ENCODE results near the gene CPA1. TPM values are rescaled to one million over a fixed set of nuclear protein-coding genes. Genes with fewer than 3 reads are reported as not detected.

CPA1 gene
- total RNA-seq, 1 experiment from 2014 or later: not detected

DNA sequence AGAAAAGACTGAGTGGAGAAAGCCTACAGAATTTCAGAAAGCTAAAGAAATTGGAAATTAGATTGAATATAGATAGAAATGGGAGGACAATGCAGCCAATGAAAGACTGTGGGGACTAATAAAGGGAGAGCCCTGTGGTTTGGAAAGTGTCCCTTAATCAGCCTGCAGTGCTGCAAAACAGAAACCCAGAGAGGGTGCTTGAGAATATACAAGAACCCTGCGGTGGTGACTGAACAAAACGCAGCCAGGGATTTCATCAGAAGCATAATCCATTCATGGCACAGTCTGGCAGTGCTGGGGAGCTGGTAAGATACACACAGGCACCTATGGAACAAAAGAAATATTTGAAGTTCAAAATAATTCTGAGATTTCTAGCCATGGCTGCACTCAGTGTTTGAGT, 41.4 kb downstream of the CPA1 start:
- POLR2A ChIA-PET (ENCODE audit: unreplicated experiment): no interaction called here
- H3F3A ChIP-seq (ENCODE audit: insufficient read depth, low read depth): 0 out of 2 replicates have a peak, but pooled peaks cover 4% of the 10 kb centered on the region
- H4K20me1 ChIP-seq (ENCODE audit: insufficient read depth): no peaks in the 10 kb centered on the region
- H2AFZ ChIP-seq: no peak overlapping the region
- no peak overlapping the region for H3K4me3 ChIP-seq
- no peaks in the 10 kb centered on the region for H3K27me3 ChIP-seq (ENCODE audit: insufficient read depth, low read depth)
- no peak overlapping the region for H3K27ac ChIP-seq
- no peaks in the 10 kb centered on the region; the same call in 1 of the 2 replicates for H3K4me1 ChIP-seq (replicated peaks; ENCODE audit: insufficient read depth)
- CTCF ChIA-PET: no interaction called here
- BruUV-seq (replicated peaks): no TSS peak
- intact Hi-C loops (cut with micrococcal nuclease; ENCODE audit: unreplicated experiment): no loop called here
- H3K36me3 ChIP-seq (ENCODE audit: low read depth): peaks cover 3% of the 10 kb centered on the region; the same call in 1 of the 2 replicates
- no peak for TF ChIP-seq EZH2 (IDR thresholded peaks at IDR 0.05; ENCODE audit: low read depth)
- TF ChIP-seq, protein P1, sequence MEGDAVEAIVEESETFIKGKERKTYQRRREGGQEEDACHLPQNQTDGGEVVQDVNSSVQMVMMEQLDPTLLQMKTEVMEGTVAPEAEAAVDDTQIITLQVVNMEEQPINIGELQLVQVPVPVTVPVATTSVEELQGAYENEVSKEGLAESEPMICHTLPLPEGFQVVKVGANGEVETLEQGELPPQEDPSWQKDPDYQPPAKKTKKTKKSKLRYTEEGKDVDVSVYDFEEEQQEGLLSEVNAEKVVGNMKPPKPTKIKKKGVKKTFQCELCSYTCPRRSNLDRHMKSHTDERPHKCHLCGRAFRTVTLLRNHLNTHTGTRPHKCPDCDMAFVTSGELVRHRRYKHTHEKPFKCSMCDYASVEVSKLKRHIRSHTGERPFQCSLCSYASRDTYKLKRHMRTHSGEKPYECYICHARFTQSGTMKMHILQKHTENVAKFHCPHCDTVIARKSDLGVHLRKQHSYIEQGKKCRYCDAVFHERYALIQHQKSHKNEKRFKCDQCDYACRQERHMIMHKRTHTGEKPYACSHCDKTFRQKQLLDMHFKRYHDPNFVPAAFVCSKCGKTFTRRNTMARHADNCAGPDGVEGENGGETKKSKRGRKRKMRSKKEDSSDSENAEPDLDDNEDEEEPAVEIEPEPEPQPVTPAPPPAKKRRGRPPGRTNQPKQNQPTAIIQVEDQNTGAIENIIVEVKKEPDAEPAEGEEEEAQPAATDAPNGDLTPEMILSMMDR (conservative IDR thresholded peaks at IDR 0.05): no peak
- no peak overlapping the region for H3K4me2 ChIP-seq
- H3K79me2 ChIP-seq (ENCODE audit: low read depth): no peaks in the 10 kb centered on the region
- no peak for DNase-seq
- H3K9me3 ChIP-seq (ENCODE audit: insufficient read depth, low read depth): no peaks in the 10 kb centered on the region
- no peaks in the 10 kb centered on the region for H3K9me2 ChIP-seq (ENCODE audit: insufficient read depth)

DNA sequence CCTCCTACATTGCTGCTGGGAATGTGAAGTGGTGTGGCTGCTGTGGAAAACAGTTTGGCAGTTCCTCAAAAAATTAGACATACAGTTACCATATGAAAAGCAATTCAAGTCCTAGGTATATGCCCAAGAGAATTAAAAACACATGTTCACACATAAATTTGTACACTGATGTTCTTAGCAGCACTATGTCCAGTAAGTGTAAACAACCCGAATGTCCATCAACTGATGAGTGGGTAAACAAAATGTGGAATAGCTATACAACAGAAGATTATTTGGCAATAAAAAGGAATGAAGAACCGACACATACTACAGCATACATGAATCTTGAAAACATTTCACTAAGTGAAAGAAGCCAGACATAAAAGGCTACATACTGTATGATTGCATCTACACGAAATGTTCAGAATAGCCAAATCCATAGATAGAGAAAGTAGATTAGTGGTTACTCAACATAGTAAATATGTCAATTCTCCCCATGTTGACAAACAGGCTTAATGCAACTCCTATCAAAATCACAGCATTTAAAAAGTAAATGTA, 43.3 kb downstream of the CPA1 start:
- no peak for DNase-seq
- H3K27ac ChIP-seq: no peak overlapping the region
- no peaks in the 10 kb centered on the region for H3K9me3 ChIP-seq (ENCODE audit: insufficient read depth, low read depth)
- H3K27me3 ChIP-seq (ENCODE audit: insufficient read depth, low read depth): no peaks in the 10 kb centered on the region
- CTCF ChIA-PET: no interaction called here
- 0 out of 2 replicates have a peak, but pooled peaks cover 4% of the 10 kb centered on the region for H3F3A ChIP-seq (ENCODE audit: insufficient read depth, low read depth)
- no peak overlapping the region for H3K4me3 ChIP-seq
- BruUV-seq (replicated peaks): no TSS peak
- H3K9me2 ChIP-seq (ENCODE audit: insufficient read depth): no peaks in the 10 kb centered on the region
- intact Hi-C loops (cut with micrococcal nuclease; ENCODE audit: unreplicated experiment): no loop called here
- no peak overlapping the region for H3K4me2 ChIP-seq
- peaks cover 14% of the 10 kb centered on the region; the same call in 1 of the 2 replicates for H3K36me3 ChIP-seq (ENCODE audit: low read depth)
- TF ChIP-seq EZH2 (IDR thresholded peaks at IDR 0.05; ENCODE audit: low read depth): no peak
- TF ChIP-seq, protein P1 (conservative IDR thresholded peaks at IDR 0.05): no peak
- H3K4me1 ChIP-seq (replicated peaks; ENCODE audit: insufficient read depth): no peaks in the 10 kb centered on the region; the same call in 1 of the 2 replicates
- no peak overlapping the region for H2AFZ ChIP-seq
- POLR2A ChIA-PET (ENCODE audit: unreplicated experiment): interaction anchor here (0.5 kb wide), 1 partner anchor 483 kb away, joined by 7 read pairs; no protein-coding TSS in a partner anchor
- H3K79me2 ChIP-seq (ENCODE audit: low read depth): no peaks in the 10 kb centered on the region
- H4K20me1 ChIP-seq (ENCODE audit: insufficient read depth): no peaks in the 10 kb centered on the region

DNA sequence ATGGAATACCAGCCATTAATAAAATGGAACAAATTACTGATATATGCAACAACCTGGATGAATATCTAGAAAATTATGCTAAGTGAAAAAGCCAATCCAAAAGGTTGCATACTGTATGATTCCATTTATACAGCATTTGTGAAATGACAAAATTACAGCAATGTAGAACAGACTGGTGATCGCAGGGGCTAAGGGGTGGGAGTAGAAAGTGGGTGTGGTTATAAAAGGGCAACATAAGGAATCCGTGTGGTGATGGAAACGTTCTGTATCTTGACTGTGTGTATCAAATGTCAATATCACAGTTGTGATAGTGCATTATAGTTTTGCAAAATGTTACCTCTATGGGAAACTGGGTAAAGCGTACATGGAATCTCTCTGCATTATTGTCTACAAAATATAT, 45.5 kb downstream of the CPA1 start:
- Histone ChIP-seq H3F3A (ENCODE audit: insufficient read depth, low read depth) (0 out of 2 replicates have a peak, but pooled peaks cover 4% of the 10 kb centered on the region), H3K27ac (no peak overlapping the region), H3K36me3 (ENCODE audit: low read depth) (peaks cover 14% of the 10 kb centered on the region; the same call in 1 of the 2 replicates), H2AFZ (no peak overlapping the region), H3K9me2 (ENCODE audit: insufficient read depth) (no peaks in the 10 kb centered on the region), H3K4me1 (replicated peaks; ENCODE audit: insufficient read depth) (no peaks in the 10 kb centered on the region; the same call in 1 of the 2 replicates), H3K4me2 (no peak overlapping the region), H3K27me3 (ENCODE audit: insufficient read depth, low read depth) (no peaks in the 10 kb centered on the region), H3K9me3 (ENCODE audit: insufficient read depth, low read depth) (no peaks in the 10 kb centered on the region), H3K4me3 (no peak overlapping the region), H4K20me1 (ENCODE audit: insufficient read depth) (no peaks in the 10 kb centered on the region), H3K79me2 (ENCODE audit: low read depth) (no peaks in the 10 kb centered on the region)
- POLR2A ChIA-PET (ENCODE audit: unreplicated experiment): no interaction called here
- intact Hi-C loops (cut with micrococcal nuclease; ENCODE audit: unreplicated experiment): no loop called here
- no TSS peak for BruUV-seq (replicated peaks)
- DNase-seq: no peak
- CTCF ChIA-PET: no interaction called here
- TF ChIP-seq, protein P1 (conservative IDR thresholded peaks at IDR 0.05): no peak
- TF ChIP-seq EZH2 (IDR thresholded peaks at IDR 0.05; ENCODE audit: low read depth): no peak

Measured in PC-9 (cell line).